Gastrocnemius medialis (tissue), 4 donors: Measurements from ENCODE around the gene NBPF4. TPM values are rescaled to one million over a fixed set of nuclear protein-coding genes. Genes with fewer than 3 reads are reported as not detected.
A peak's percentile ranks its signal among the peaks of the same experiment; 100 is the strongest.

Source experiments
- ATAC-seq, 2 donors: fragments of 150-250 bp; one replicate each; pipeline ENCODE4 v1.9.1; 2016
- DNase-seq, 2 donors: peaks; one replicate each; pipeline ENCODE4 v3.0.0-alpha.2; 2019
- H3K27ac ChIP-seq, 4 donors: fragments of 200-600 bp; sonication (generic); 1 replicate in 1 of 4; 2 replicates in 3 of 4; pipeline ENCODE4 v1.5.1; 2016 to 2018; ENCODE audit warnings: mild to moderate bottlenecking in 2 of 4, moderate library complexity in 1 of 4
- H3K27me3 ChIP-seq, 3 donors: fragments of 200-600 bp; sonication (generic) in 2 of 3; 1 replicate in 1 of 3; 2 replicates in 2 of 3; pipeline versions ENCODE4 v1.5.1 to v1.6.0; 2016 to 2019; ENCODE audit warnings: mild to moderate bottlenecking in 1 of 3, moderate library complexity in 1 of 3
- H3K36me3 ChIP-seq, 2 donors: fragments of 200-600 bp; sonication (generic) in 1 of 2; one replicate each; pipeline ENCODE4 v1.5.1; 2017 to 2018
- H3K4me1 ChIP-seq, 2 donors: fragments of 200-600 bp; sonication (generic) in 1 of 2; one replicate each; pipeline ENCODE4 v1.5.1; 2016 to 2017; ENCODE audit warnings: mild to moderate bottlenecking in 2 of 2
- H3K4me3 ChIP-seq, 4 donors: fragments of 200-600 bp; sonication (generic) in 3 of 4; 1 replicate in 1 of 4; 2 replicates in 3 of 4; pipeline ENCODE4 v1.5.1; 2016 to 2019; ENCODE audit warnings: mild to moderate bottlenecking in 2 of 4
- H3K9me3 ChIP-seq, 3 donors: fragments of 200-600 bp; sonication (generic) in 2 of 3; 1 replicate in 1 of 3; 2 replicates in 2 of 3; pipeline ENCODE4 v1.5.1; 2016 to 2019
- POLR2A ChIP-seq, 2 donors: fragments of 450-650 bp; IDR thresholded peaks; one replicate each; pipeline ENCODE4 v1.6.1; 2017; ENCODE audit warnings: antibody characterized with exemption in 2 of 2, mild to moderate bottlenecking in 2 of 2, moderate library complexity in 2 of 2
- in situ Hi-C, 4 donors: fragments of 200-750 bp; cut with MboI; loops; one replicate each; pipeline versions ENCODE4 v1.15.0 to v1.8.0; 2017; ENCODE audit warnings: low sequenced_read_pairs in 4 of 4
- intact Hi-C: fragments of 100-400 bp; cut with DNase I; formaldehyde crosslinking; loops from one replicate; pipeline ENCODE4 v1.15.1; 2023; ENCODE audit warnings: low total_unique reads
- total RNA-seq, 4 donors: library from RNA; depleted of rRNA; stranded (reverse); fragments of >200 nt; gene quantifications; one replicate each; pipeline versions ENCODE4 v1.1.0 to v1.2.3, GENCODE V29; 2016
- TF ChIP-seq, protein P1 (sequence below), 5 experiments: fragments of 450-650 bp in 3 of 5; fragments of 200-600 bp in 2 of 5; sonication (generic) in 2 of 5; IDR thresholded peaks in 4 of 5; conservative IDR thresholded peaks in 1 of 5; 1 replicate in 4 of 5; 2 replicates in 1 of 5; pipeline ENCODE4 v1.5.1; 2016 to 2019; ENCODE audit warnings: antibody characterized with exemption in 5 of 5, mild to moderate bottlenecking in 3 of 5, moderate library complexity in 3 of 5

The NBPF4 gene
- total RNA-seq, 4 donors from 2014 or later = not detected

DNA sequence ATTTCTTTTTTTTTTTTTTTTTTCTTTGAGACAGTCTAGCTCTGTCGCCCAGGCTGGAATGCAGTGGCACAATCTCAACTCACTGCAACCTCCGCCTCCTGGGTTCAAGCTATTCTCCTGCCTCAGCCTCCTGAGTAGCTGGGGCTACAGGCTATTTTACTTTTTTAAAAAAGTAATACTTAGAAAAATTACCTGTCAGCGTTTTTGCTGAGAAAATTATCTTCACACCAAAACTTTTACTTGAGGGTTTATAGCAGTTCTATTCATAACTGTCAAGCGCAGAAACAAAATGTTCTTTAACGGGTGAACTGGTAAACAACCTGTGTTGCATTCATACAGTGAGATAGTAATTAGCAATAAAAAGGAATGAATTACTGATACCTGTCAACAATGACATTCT is 42.2 kb downstream of the NBPF4 start:
- no peak for DNase-seq
- no peak for ATAC-seq
- Histone ChIP-seq H3K27ac (no peak overlapping the region), H3K36me3 (no peaks in the 10 kb centered on the region), H3K4me3 (no peak overlapping the region), H3K9me3 (no peaks in the 10 kb centered on the region), H3K27me3 (no peaks in the 10 kb centered on the region), H3K4me1 (peaks cover 18 to 19% of the 10 kb centered on the region in 2 donors)
- in situ Hi-C loops (loop anchor here in 3 of 4 donors (25.0 kb wide), 3 partner anchors 136 to 486 kb away; partner anchors contain the start of gene PRPF38B (in 1 of the 3)), intact Hi-C loops (loop anchor here (5.0 kb wide), 1 partner anchor 79 kb away; no protein-coding TSS in a partner anchor)
- TF ChIP-seq, protein P1, sequence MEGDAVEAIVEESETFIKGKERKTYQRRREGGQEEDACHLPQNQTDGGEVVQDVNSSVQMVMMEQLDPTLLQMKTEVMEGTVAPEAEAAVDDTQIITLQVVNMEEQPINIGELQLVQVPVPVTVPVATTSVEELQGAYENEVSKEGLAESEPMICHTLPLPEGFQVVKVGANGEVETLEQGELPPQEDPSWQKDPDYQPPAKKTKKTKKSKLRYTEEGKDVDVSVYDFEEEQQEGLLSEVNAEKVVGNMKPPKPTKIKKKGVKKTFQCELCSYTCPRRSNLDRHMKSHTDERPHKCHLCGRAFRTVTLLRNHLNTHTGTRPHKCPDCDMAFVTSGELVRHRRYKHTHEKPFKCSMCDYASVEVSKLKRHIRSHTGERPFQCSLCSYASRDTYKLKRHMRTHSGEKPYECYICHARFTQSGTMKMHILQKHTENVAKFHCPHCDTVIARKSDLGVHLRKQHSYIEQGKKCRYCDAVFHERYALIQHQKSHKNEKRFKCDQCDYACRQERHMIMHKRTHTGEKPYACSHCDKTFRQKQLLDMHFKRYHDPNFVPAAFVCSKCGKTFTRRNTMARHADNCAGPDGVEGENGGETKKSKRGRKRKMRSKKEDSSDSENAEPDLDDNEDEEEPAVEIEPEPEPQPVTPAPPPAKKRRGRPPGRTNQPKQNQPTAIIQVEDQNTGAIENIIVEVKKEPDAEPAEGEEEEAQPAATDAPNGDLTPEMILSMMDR (IDR thresholded peaks at IDR 0.05 in 4 of 5, conservative IDR thresholded peaks at IDR 0.05 in 1 of 5) = no peak
- no peak for TF ChIP-seq POLR2A (IDR thresholded peaks at IDR 0.05)

DNA sequence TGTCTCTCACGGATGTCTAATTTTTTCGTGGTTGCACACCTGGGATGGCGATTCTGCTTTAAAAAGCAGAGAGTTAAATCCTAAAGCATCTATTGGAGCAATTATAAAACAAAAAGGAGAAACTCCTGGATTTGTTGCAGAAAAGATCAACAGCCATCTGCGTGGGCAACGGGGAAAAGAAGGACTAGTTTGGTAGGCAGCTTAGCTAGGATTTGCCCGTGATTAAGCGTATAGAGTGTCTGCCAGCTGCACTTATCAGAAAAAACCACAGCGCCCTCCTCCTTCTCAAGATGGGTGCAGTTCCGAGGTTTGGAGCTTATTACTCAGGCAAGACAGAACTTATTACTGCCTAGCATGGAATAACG is 43.2 kb downstream of the NBPF4 start:
- TF ChIP-seq POLR2A (IDR thresholded peaks at IDR 0.05) = no peak
- TF ChIP-seq, protein P1 (IDR thresholded peaks at IDR 0.05 in 4 of 5, conservative IDR thresholded peaks at IDR 0.05 in 1 of 5) = peak in 2 of 5 experiments; percentile 34
- intact Hi-C loops = loop anchor here (5.0 kb wide), 1 partner anchor 78 kb away; no protein-coding TSS in a partner anchor
- no peaks in the 10 kb centered on the region for H3K27me3 ChIP-seq
- peak overlapping the region; percentile 89 to 97 (median 92) for H3K27ac ChIP-seq
- DNase-seq = peak; percentile 55 to 58
- no peaks in the 10 kb centered on the region for H3K9me3 ChIP-seq
- H3K4me3 ChIP-seq = peak overlapping the region; percentile 84 to 97 (median 88)
- no peaks in the 10 kb centered on the region for H3K36me3 ChIP-seq
- peak; percentile 82 to 83 for ATAC-seq
- in situ Hi-C loops = loop anchor here in 3 of 4 donors (25.0 kb wide), 3 partner anchors 137 to 487 kb away; partner anchors contain the start of gene PRPF38B (in 1 of the 3)
- peaks cover 18 to 19% of the 10 kb centered on the region in 2 donors for H3K4me1 ChIP-seq

DNA sequence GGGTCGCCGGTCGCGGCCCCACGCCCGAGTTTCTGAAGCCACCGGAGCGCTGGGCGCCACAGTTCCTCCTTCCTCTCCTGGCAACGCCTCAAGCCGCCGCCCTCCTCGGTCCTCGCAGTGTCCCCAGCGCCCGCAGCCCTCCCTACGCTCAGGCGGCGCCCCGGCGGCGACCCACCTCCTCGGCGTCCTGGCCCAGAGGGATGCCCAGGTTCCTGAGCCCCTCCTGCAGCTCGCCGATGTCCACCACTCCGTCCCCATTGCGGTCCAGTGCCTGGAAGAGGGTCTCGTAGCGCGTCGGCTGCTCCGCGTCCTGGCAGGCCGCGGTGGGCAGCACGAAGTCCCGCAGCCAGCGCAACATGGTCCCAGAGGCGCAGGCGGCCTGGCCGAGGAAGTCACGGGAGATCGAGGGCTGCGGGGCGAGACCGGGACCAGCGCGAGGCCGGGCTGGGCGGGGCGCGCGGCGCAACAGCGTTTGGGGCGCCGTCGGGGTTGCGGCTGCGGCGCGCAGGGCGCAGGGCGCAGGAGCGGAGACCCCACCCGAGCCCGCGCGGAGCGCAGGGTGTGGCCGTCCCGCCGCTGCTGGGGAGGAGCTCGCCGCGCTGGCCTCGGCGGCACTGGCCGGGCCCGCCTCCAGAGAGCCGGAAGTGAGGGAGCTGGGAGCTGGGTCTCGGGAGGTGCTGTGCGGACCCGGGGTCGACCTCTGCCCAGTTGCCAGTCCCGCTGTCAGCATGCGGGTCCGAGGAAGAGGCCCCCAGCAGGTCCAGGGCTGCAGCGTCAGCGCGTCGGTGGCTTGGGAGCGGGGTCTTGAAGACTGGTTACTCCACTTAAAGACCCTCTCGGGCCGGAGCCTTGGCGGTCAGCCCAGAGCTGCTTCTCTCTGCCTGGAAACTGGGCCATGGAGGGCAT is 43.8 kb downstream of the NBPF4 start, which contains the start of gene SLC25A24:
Gene SLC25A24 (minus strand): TSS at position 563 of the 906 bp plus-strand sequence. CDS start 205 bp downstream, at position 358.
- Histone ChIP-seq H3K27me3 (no peaks in the 10 kb centered on the region), H3K36me3 (no peaks in the 10 kb centered on the region), H3K4me1 (peaks cover 19% of the 10 kb centered on the region in 2 donors), H3K9me3 (no peaks in the 10 kb centered on the region), H3K27ac (peak within 1 kb of the TSS; percentile 89 to 97 (median 92)), H3K4me3 (peak within 1 kb of the TSS; percentile 84 to 97 (median 88))
- DNase-seq (peak; percentile 61 to 70), ATAC-seq (peak; percentile 84)
- intact Hi-C loops (loop anchor here (2.0 to 5.0 kb wide), 2 partner anchors 17 to 78 kb away; no protein-coding TSS in a partner anchor), in situ Hi-C loops (loop anchor here in 3 of 4 donors (25.0 kb wide), 3 partner anchors 137 to 487 kb away; partner anchors contain the start of gene PRPF38B (in 2 of the 3))
- TF ChIP-seq, protein P1 (IDR thresholded peaks at IDR 0.05 in 4 of 5, conservative IDR thresholded peaks at IDR 0.05 in 1 of 5) = no peak
- peak; percentile 63 to 67 for TF ChIP-seq POLR2A (IDR thresholded peaks at IDR 0.05)

DNA sequence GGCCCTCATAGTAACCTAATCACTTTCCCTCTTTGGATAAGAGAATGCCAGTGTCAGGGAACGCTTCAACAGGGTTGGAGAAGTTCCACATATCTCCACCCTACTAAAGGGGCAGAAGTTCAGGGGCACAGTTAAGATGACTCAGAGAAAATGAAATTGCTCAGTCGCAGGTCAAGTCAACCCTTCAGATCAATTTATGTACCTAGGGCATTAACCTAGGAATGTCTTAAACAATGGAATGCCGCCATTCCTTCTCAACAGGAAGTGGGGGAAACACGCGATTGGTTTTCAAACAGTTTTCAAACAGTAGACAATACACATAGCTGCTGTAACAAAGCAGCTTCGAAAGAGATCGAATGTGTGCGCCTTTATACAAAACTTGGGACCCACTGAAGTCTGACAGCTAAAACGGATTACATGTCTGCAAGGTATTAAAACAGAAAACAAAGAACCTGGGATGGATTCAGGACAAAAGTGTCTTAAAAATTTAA is 44.6 kb downstream of the NBPF4 start:
- Histone ChIP-seq H3K36me3 (no peaks in the 10 kb centered on the region), H3K4me1 (peaks cover 19 to 23% of the 10 kb centered on the region in 2 donors), H3K9me3 (no peaks in the 10 kb centered on the region), H3K4me3 (peak overlapping the region; percentile 84 to 97 (median 88)), H3K27ac (peak overlapping the region; percentile 89 to 97 (median 92)), H3K27me3 (no peaks in the 10 kb centered on the region)
- intact Hi-C loops = loop anchor here (2.0 kb wide), 1 partner anchor 16 kb away; no protein-coding TSS in a partner anchor
- no peak for TF ChIP-seq POLR2A (IDR thresholded peaks at IDR 0.05)
- TF ChIP-seq, protein P1 (IDR thresholded peaks at IDR 0.05 in 4 of 5, conservative IDR thresholded peaks at IDR 0.05 in 1 of 5) = no peak
- peak; percentile 28 to 45 for ATAC-seq
- in situ Hi-C loops = loop anchor here in 1 of 4 donors (25.0 kb wide), 1 partner anchor 488 kb away; the partner anchor contains the start of gene PRPF38B
- no peak for DNase-seq
